Measurements from ENCODE around the gene MRPS2.
"Not testable (repeated sequence)": the region's sequence is repeated elsewhere in the genome, so short reads cannot be mapped to it uniquely, and the experiment has no call there.

GRCh38 chr9:135549478-135550343 lies 49.2 kb downstream of the MRPS2 start:
- TF ChIP-seq CTCF, NR3C1 (IDR thresholded peaks at IDR 0.05): not testable (repeated sequence)

All from A549 (cell line).